Measurements from ENCODE around the gene SLC16A6.
"Not testable (repeated sequence)": the region's sequence is repeated elsewhere in the genome, so short reads cannot be mapped to it uniquely, and the experiment has no call there.

SLC16A6 gene

DNA sequence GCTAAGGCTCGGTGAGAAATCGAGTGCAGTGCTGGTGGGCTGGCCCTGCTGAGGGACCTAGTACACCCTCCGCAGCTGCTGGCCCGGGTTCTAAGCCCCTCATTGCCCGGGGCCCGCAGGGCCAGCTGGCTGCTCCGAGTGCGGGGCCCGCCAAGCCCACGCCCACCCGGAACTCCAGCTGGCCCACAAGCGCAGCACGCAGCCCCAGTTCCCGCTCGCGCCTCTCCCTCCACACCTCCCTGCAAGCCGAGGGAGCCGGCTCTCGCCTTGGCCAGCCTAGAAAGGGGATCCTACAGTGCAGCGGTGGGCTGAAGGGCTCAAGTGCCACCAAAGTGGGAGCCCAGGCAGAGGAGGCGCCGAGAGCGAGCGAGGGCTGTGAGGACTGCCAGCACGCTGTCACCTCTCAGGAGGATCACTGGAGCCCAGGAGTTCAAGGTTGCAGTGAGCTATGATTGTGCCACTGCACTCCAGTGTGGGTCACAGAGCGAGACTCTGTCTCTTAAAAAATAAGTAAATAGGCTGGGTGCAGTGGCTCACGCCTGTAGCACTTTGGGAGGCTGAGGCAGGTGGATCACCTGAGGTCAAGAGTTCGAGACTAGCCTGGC is 18.2 kb upstream of the SLC16A6 start:
- not testable (repeated sequence) for DNase-seq

DNA sequence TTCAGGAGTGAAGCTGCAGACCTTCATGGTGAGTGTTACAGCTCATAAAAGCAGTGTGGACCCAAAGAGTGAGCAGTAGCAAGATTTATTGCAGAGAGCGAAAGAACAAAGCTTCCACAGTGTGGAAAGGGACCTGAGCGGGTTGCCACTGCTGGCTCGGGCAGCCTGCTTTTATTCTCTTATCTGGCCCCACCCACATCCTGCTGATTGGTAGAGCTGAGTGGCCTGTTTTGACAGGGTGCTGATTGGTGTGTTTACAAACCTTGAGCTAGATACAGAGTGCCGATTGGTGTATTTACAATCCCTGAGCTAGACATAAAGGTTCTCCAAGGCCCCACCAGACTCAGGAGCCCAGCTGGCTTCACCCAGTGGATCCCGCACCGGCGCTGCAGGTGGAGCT is 17.6 kb upstream of the SLC16A6 start:
- not testable (repeated sequence) for DNase-seq

DNA sequence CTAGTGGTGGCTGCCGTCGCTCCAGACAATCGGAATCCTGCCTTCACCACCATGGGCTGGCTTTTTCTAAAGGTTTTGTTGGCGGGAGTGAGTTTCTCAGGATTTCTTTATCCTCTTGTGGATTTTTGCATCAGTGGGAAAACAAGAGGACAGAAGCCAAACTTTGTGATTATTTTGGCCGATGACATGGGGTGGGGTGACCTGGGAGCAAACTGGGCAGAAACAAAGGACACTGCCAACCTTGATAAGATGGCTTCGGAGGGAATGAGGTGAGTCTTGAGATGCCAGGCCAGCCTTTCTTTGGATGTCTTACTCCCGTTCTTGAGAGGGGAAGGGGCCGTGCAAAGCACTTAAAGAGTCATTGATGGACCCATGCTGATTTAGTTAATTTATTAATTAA is 16.5 kb upstream of the SLC16A6 start:
- DNase-seq = no peak

DNA sequence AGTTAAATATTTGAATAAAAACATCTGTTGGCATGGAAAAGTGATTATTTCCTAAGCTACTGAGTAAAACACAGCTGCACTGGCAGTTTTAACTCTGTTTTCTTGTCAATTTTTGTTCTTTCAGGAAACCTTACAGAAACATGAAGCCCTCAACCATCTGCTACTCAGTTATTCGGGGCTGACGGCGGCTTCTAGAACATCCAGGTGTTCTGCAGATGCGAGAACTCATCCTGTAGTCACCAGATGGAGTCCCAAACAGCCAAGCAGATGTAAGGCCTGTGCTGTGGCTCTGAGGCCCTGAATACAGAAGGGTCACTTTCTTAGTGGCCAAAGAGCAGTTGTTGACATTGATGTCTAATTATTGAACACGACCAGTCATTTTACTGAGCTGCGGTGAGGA is 15.9 kb upstream of the SLC16A6 start:
- no peak for DNase-seq

DNA sequence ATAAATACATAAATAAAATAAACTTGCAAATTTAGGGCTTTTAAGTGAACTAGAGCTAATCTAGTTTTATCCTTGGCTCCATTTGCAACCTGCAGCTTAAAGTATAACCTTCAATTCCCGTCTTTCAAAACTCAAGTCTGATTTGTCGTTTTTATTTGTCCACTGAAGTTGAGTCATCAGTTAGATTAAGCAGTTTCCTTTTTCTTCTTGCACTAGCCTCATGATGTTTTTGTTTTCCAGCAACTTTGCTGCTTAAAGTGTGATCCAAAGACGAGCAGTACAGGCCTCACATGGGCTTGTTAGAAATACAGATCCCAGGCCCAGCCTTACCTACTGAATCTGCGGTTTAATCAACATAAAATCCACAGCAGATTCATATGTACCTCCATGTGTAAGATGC is 14.2 kb upstream of the SLC16A6 start:
- DNase-seq = no peak

DNA sequence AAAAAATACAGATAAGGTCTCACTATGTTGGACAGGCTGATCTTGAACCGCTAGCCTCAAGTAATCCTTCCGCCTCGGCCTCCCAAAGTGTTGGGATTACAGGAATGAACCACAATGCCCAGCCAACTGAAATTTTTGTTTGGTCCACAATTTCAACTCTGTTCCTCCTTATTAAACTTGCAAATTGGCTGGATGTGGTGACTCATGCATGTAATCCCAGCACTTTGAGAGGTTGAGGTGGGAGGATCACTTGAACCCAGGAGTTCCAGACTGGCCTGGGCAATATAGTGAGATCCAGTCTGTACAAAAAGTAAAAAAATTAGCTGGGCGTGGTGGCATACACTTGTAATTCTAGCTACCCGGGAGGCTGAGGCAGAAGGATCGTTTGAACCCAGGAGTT is 13.8 kb upstream of the SLC16A6 start:
- DNase-seq = no peak

DNA sequence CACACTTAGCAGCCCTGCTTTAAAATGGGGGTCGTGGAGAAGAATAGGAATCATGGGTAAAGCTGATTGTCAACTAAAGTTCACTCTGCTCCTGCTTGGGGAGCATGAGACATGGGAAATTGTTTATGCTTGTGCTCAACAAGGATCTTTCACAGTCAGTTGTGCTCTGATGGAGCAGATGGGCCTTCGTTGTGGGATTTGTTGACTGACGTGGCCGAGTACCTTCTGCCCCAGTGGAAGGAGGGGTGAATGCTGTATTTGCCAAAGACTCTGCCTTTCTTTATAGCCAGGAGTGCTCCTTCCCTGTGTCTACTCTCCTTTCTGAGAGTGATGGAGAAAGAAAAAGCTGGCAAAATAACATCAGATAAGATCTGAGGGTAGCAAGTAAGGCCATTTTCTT is 11.7 kb upstream of the SLC16A6 start:
- DNase-seq = no peak

DNA sequence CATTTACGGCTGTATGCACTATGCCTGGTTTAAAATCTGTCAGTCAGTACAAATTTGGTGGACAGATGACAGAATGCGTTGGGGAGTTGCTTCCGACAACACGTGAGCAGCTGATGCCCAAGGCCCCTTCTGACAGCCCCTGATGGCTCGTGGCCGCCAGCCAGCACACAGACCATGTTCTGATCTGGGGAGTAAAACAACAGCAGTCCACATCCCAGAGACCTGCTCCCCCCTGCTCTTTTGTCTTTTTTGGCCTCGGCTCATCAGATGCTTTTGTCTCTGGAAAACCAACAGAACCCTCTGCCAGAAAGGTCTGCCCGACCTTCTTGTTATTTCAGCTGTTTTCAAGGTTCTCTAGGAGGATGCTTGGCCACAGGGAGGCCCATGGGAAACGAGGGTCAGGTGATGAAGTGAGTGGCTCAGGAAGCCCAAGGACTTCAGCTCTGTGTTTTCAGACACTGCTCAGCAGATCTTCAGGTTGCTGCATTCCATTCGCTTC is 11.2 kb upstream of the SLC16A6 start:
- no peak for DNase-seq

DNA sequence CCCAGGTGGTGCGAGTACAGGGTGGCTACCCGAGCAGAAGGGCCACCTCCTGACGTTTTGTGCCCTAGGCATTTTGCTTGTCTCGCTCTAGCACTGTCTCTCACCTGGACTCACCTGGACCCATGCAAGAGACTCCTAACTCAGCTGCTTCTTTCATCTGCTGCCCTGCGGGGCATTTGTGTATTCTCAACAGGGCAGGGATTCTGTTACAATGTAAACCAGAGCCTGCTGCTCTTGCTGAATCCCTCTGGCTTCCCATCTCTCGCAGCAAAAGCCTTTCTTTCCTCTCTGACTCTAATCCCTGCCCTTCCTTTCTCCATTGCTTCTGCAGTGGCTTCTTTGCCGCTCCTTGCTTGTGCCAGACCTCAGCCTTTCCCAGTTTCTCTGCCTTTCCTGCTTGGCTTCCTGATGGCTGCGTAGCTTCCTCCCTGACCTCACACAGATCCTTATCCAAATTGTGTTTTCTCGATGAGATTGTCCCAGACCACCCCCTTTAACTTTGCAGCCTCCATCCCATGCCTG is 10.6 kb upstream of the SLC16A6 start:
- no peak for DNase-seq

DNA sequence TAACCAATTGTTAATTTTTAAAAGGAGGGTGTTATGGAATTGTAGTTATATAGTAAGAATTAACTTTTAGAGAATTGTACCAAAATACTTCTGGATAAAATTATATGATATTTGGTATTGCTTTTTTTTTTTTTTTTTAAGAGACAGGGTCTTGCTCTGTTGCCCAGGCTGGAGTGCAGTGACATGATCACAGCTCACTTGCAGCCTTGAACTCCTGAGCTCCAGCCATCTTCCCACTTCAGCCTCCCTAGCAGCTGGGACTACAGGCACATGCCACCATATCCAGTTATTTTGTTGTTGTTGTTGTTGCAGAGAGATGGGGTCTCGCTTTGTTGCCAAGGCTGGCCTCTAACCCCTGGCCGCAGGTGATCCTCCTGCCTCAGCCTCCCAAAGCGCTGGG is 8.9 kb upstream of the SLC16A6 start:
- DNase-seq = no peak

DNA sequence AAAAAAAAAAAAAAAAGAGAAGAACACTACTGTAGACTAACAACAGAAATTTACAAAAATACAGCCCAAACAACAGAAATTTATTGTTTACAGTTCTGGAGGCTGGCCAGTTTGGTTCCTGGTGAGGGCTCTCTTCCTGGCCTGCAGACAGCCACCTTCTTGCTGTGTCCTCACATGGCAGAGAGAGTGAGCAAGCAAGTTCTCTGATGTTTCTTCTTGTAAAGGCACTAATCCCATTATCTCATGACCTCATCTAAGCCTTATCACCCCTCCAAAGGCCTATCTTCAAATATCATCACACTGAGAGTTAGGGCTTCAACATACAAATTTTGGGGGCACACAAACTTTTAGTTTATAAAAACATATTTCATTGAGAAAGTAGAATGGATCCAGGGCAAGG is 7.7 kb upstream of the SLC16A6 start:
- no peak for DNase-seq

DNA sequence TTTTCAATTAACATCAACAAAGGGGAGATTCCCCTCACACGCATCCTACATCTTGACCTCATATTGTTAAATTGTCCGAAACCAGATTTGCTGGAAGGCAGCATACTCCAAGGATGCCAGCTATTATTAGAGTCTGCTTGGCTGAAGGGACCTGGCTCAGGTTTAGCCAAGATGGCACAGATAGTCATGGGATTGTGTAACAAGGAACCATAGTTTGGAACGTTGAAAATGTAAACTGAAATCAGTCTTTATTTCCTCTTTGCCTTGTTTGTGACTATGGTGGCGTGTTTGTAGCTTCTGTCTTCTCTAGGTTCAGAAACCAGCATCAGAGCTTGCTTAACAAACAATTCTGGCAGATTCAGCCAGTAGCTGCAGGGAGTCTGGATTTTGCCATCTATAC is 6.3 kb upstream of the SLC16A6 start:
- DNase-seq = no peak

DNA sequence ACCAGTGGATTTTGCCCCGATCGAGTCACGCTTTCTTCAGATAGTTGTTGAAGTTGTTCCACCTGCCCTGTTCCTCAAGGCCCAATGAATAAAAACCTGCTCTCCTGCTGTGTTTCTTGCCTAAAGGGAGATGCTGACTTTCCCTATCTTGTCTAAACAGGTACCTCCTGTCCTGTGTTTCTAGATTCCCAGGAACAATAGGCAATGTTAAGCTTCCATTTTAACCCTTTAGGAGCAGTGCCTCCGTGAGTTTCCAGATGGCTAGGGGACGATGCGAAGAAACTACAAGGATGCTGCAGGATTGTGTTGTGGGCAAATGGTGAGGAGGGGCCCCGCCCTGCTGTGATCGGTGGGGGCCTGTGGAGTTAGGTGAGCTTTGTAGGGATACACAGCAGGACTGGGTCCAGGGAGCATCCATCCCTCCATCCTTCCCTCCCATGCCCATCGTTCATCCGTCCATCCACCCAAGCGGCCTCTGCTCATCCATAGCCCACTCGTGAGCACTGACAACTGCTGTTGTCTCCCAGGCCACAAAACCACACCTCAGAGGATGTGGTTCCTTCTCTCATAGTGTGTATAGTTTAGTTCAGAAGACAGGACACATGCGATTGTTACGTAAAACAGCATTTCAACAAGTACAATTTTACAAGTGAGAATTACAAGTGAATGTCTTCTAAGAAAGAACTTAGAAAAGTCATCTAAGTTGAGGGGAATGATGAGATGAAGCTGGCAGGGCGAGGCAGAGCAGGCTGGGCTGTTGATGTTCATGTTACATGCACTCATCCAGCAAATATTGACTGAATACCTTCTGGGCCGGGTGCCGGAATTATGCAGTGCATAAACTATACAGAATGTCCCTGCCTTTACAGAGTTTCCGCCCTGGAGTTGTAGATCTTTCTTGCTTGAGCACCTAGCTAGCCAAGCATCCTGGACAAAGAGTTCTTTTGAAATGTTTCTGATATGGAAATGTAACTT is 5.6 kb upstream of the SLC16A6 start:
- peak; percentile 32 for DNase-seq

DNA sequence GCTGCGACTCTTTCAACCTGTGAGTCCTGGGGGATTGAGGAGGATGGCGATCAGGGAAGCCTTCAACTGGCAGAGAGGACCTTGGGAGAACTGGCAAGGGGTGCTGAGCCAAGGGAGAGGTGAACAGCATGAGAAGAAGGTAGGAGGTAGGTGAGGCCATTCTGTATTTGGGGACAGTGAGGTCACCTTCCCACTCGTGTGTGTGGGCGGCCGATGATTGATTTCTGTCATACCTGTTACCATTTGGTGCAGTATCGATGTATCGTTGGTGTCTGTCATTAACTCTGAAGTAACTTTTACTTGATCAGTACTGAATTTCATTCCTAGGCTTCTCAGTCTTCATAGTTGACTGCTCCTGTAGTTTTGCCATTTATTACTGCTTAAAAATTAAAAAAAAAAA is 4.2 kb upstream of the SLC16A6 start:
- no peak for DNase-seq

DNA sequence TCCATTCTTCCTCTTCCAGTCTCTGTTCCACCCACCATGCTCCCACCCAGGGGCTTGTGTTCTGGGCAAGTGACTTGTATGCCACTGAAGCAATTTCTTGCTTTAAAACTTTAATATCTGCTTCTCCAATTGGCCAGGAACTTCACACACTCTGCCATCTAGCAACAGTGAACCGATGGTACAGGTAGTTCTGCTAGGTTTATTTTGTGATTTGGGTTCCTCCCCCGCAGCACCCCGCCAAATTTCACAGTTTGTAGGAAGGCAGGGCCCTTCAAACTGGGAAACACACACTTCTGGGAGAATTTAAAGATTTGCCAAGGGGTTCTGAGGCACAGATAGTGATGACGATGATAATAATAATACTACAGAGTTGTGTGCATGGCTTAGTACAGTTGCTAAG is 3.7 kb upstream of the SLC16A6 start:
- DNase-seq = no peak

DNA sequence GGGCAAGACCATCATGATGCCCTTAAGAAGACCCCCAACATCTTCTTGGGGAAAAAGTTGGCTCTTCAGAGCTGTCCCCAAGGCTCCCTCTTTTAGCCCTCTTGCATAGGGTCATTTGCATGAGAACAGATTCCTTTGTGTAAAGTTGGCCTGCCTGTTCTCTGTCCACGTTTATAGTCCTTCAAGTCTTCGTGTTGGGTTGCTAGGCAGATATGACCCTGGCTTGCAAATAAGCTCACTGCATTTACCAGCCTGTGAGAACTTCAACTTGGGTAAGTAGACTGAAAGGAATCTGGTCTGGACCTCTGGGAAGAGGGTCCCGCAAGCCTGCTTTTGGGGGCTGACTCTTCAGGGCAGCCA is 3.2 kb upstream of the SLC16A6 start:
- DNase-seq = no peak

DNA sequence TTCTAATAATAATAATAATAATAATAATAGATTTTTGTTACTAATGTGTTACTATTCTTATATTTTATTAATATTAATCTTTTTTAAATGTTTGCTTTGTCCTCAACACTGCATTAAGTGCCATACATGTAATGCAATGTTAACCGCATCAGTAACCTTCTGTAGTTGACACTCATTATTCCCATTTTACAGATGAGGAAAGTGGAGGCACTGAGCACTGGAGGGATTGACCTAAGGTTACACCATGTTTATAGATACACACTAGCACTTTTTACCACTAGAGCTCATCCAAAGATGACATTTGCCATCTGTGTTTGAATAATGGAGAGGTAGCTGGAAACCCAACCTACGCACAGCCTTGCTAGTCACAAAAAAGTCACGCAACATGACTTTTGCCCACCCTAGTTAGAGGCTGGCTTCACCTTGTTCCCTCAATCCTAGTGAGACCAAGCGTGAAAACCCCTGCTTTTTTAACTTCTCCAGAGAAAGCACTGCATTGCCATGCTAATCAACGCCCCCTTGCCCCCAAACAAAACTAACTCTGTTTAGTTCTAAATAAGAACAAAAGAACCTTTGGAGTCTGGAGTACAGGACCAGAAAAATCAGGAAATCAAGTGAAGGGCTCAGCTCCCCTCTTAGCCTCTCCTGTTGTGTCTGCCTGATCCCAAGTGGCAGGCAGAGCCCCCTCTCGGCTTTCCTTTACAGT is 2.7 kb upstream of the SLC16A6 start:
- DNase-seq = no peak

DNA sequence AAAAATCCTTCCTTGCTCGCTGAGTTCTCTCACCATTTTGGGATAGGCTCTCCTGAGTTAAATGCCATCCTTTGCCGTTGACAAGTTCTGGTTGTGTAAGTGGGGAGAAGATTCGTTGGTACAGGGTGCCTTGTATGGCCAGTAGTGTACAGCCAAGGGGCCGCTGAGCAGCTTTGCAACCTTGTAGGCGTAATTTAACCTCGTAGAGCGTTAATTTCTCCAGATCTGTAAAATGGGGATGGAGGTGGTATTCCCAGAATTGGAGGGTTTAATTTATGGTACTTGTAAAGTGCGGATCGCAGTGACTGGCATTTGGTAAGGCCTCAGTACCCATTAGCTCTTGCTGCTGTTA is 1.7 kb upstream of the SLC16A6 start:
- no peak for DNase-seq

DNA sequence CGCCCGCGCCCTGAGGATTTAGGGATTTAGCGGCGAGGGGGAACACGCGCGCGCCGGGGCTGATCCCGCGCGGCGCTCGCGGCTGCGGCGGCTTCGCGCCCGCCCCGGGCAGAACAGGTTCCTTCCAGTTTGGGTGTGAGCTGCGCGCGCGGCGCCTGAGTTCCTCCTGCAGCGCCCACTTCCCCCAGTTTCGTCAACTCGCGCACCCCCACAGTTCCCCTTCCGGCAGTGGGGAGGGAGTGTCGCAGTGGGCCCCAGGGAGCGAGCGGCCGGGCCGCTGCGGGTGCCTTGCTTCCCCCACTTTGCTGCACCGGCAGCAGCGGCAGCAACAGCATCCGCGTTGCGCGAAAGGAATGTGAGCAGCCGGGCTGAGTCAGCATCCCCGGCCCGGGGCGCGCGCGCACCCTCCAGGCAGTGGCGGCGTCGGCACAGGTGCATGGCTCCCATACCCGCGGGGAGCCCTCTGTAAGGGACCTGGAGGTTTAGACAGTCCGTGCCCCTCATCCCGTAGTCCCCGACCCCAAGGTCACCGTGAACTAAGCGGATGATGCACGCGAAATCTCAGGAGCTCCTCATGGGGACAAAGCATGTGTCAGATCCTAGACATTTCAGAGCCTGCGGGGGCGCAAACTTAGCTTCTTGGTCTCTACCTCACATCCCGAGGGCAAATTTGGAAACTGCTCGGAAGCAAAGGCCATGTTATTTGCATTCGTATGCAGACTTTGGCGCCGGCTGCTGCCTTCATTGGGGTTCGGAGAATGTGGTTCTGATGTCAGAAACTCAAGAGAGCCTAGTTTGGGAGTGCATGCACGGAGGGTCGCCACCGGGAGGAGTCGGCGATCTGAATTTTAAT is 1.1 kb upstream of the SLC16A6 start:
- peak; percentile 82 for DNase-seq

DNA sequence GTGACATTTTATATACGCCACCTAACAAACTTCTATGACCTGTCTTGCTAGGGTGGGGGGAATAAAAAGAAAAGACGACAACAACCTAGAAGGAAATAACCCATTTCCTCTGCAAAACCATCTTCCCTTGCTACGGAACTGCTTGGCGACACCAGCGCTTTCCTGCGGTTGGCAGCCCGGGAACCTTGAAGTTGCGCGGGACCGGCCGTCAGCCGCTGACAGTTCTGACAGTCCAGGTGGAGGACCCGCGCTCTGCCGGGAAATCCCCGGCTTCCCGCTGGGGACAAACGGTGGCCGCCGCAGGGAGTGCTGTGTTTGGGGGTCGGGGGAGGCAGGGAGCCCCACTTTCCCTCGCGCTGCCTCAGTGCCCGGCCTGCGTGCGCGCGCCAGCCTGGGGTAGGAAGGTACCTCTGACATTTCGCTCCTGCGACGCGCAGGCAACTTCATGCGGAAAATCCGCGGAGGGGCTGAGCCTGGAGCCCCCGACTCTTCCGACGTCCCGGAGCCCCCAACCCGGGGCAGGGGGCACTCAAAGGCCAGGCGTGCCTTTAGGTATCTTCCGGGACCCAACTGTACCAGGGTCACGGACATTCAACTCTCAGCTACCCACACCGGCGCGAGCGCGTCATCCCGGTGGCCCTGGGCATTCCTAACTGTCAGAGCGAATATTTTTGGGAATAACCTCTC is 516 bp downstream of the SLC16A6 start:
- DNase-seq = peak; percentile 23

DNA sequence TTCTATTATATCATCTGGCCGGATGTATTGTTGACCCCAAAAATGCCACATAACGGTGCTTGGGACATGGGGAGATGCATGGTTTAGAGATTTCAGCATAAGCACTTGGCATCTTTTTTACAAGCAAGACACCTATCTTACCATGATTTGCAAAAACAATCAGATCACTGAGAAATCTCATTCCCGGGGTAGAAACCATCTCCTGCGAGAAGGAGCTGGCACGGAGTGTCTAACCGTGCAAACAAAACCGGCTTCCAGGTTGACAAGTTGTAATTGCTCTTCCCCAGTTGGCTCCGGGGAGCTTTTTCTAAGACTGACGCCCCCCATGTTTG is 1.0 kb downstream of the SLC16A6 start:
- no peak for DNase-seq

DNA sequence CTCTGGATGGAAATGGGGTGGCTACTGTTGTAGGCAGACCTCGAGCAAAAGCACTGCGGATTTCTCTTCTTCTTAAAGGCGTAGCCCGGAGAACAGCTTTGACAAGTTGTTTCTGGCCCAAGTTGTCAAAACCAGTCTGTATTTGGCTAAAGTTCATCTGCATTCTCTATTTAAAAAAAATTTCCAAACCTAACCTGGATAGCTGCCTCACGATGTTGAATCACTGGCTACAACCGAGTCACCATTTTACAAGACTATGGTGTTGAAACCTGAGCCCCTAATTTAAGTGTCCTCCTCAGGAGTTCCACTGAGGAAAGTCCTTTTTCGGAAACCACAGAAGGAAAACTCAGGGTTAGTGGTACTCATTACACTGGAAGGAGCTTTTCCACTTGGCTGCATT is 1.5 kb downstream of the SLC16A6 start:
- DNase-seq = no peak
